Measurements from ENCODE around the gene PTPRJ. TPM values are rescaled to one million over a fixed set of nuclear protein-coding genes. Genes with fewer than 3 reads are reported as not detected.
A peak's percentile ranks its signal among the peaks of the same experiment; 100 is the strongest.
"Not testable (repeated sequence)": the region's sequence is repeated elsewhere in the genome, so short reads cannot be mapped to it uniquely, and the experiment has no call there.

The PTPRJ gene
- total RNA-seq, 1 donor from 2014 or later: 22.9 TPM

DNA sequence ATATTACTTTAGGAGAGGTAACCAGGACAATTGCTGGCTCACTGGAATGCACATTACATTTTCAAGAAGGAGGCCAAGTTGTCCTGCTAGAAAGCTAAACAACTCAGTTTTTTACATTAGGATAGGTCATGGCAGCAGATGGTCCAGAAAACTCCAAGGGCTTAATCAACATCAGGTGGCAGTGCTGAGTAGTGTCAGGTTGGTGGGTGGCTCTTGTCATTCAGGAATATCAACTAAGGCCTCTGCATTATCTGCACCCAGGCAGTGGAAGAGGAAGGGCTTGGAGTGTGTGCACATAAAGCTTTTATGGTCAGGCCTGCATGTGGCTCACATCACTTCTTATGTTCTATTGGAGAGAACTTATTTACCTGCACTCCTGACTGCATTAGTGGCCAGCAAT lies 204.1 kb downstream of the PTPRJ start:
- Histone ChIP-seq H3K9me3 (ENCODE audit: insufficient read depth, low read depth, low read length) (no peaks in the 10 kb centered on the region), H3K4me2 (ENCODE audit: low read length) (no peak overlapping the region), H4K20me1 (ENCODE audit: insufficient read depth, low read length) (no peaks in the 10 kb centered on the region), H3K36me3 (ENCODE audit: insufficient read depth, low read length) (no peaks in the 10 kb centered on the region), H3K9ac (ENCODE audit: low read length) (no peak overlapping the region), H3K27me3 (ENCODE audit: insufficient read depth, low read length) (no peaks in the 10 kb centered on the region), H3K4me1 (ENCODE audit: insufficient read depth, low read length) (no peaks in the 10 kb centered on the region), H3K4me3 (ENCODE audit: insufficient read depth, low read depth, low read length) (no peak overlapping the region), H2AFZ (ENCODE audit: low read depth, low read length) (no peak overlapping the region), H3K79me2 (ENCODE audit: insufficient read depth, low read length) (no peaks in the 10 kb centered on the region), H3K27ac (ENCODE audit: low read depth, low read length) (no peak overlapping the region)
- H3K27me3 Mint-ChIP-seq (ENCODE audit: low read depth, unreplicated experiment): peaks cover 2% of the 10 kb centered on the region
- no peak overlapping the region for H3K4me3 Mint-ChIP-seq (ENCODE audit: unreplicated experiment)
- no peak for FAIRE-seq
- peaks cover 3% of the 10 kb centered on the region for H3K9me3 Mint-ChIP-seq (ENCODE audit: unreplicated experiment)
- no peaks in the 10 kb centered on the region for H3K4me1 Mint-ChIP-seq (ENCODE audit: low read depth, unreplicated experiment)
- DNase-seq (ENCODE audit: low read depth): no peak
- TF ChIP-seq, protein P1, sequence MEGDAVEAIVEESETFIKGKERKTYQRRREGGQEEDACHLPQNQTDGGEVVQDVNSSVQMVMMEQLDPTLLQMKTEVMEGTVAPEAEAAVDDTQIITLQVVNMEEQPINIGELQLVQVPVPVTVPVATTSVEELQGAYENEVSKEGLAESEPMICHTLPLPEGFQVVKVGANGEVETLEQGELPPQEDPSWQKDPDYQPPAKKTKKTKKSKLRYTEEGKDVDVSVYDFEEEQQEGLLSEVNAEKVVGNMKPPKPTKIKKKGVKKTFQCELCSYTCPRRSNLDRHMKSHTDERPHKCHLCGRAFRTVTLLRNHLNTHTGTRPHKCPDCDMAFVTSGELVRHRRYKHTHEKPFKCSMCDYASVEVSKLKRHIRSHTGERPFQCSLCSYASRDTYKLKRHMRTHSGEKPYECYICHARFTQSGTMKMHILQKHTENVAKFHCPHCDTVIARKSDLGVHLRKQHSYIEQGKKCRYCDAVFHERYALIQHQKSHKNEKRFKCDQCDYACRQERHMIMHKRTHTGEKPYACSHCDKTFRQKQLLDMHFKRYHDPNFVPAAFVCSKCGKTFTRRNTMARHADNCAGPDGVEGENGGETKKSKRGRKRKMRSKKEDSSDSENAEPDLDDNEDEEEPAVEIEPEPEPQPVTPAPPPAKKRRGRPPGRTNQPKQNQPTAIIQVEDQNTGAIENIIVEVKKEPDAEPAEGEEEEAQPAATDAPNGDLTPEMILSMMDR (IDR thresholded peaks at IDR 0.05; ENCODE audit: insufficient read depth, low read depth, low read length): no peak
- TF ChIP-seq EZH2 (IDR thresholded peaks at IDR 0.05; ENCODE audit: insufficient read depth, low read length): no peak
- no peaks in the 10 kb centered on the region for H3K36me3 Mint-ChIP-seq (ENCODE audit: low read depth, unreplicated experiment)
- H3K27ac Mint-ChIP-seq (ENCODE audit: unreplicated experiment): no peak overlapping the region

DNA sequence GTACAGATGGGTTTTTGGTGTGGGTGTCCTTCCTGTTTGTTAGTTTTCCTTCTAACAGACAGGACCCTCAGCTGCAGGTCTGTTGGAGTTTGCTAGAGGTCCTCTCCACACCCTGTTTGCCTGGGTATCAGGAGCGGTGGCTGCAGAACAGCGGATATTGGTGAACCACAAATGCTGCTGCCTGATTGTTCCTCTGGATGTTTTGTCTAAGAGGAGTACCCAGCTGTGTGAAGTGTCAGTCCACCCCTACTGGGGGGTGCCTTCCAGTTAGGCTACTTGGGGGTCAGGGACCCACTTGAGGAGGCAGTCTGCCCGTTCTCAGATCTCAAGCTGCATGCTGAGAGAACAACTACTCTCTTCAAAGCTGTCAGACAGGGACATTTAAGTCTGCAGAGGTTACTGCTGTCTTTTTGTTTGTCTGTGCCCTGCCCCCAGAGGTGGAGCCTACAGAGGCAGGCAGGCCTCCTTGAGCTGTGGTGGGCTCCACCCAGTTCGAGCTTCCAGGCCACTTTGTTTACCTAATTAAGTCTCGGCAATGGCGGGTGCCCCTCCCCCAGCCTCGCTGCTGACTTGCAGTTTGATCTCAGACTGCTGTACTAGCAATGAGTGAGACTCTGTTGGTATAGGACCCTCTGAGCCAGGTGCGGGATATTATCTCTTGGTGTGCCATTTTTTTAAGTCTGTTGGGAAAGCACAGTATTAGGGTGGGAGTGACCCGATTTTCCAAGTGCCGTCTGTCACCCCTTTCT lies 210.7 kb downstream of the PTPRJ start:
- H3K4me3 ChIP-seq (ENCODE audit: insufficient read depth, low read depth, low read length); H3K36me3 ChIP-seq (ENCODE audit: insufficient read depth, low read length); H3K79me2 ChIP-seq (ENCODE audit: insufficient read depth, low read length); H3K27ac ChIP-seq (ENCODE audit: low read depth, low read length); H2AFZ ChIP-seq (ENCODE audit: low read depth, low read length); H3K27ac Mint-ChIP-seq (ENCODE audit: unreplicated experiment); H3K9me3 Mint-ChIP-seq (ENCODE audit: unreplicated experiment); H3K4me3 Mint-ChIP-seq (ENCODE audit: unreplicated experiment); H3K9me3 ChIP-seq (ENCODE audit: insufficient read depth, low read depth, low read length); FAIRE-seq; DNase-seq (ENCODE audit: low read depth); H3K9ac ChIP-seq (ENCODE audit: low read length); H4K20me1 ChIP-seq (ENCODE audit: insufficient read depth, low read length); H3K4me2 ChIP-seq (ENCODE audit: low read length); H3K27me3 ChIP-seq (ENCODE audit: insufficient read depth, low read length); H3K36me3 Mint-ChIP-seq (ENCODE audit: low read depth, unreplicated experiment); H3K4me1 ChIP-seq (ENCODE audit: insufficient read depth, low read length); H3K27me3 Mint-ChIP-seq (ENCODE audit: low read depth, unreplicated experiment); H3K4me1 Mint-ChIP-seq (ENCODE audit: low read depth, unreplicated experiment): not testable (repeated sequence)

DNA sequence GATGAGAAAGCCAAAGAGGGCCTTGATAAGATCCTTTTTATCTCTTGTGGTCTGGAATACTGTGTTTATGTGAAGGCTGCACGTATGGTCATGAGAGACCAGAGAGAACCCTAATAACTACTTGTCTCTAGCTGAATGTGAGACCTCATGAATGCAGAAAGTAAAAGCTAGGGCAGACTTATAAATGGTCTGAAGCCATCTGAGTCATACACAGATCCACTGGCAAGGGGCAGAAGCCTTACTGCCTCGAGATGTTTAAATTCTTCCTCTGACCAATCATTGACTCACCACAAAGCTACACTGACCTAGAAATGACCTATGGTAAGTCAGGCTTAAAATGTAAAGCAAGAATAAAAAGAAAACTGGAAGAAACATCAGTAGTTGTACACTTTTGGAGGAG lies 213.5 kb downstream of the PTPRJ start:
- Mint-ChIP-seq H3K4me1 (ENCODE audit: low read depth, unreplicated experiment) (no peaks in the 10 kb centered on the region), H3K9me3 (ENCODE audit: unreplicated experiment) (peaks cover 14% of the 10 kb centered on the region), H3K36me3 (ENCODE audit: low read depth, unreplicated experiment) (no peaks in the 10 kb centered on the region), H3K27me3 (ENCODE audit: low read depth, unreplicated experiment) (peaks cover 3% of the 10 kb centered on the region), H3K4me3 (ENCODE audit: unreplicated experiment) (no peak overlapping the region), H3K27ac (ENCODE audit: unreplicated experiment) (no peak overlapping the region)
- Histone ChIP-seq H4K20me1 (ENCODE audit: insufficient read depth, low read length) (no peaks in the 10 kb centered on the region), H3K4me2 (ENCODE audit: low read length) (no peak overlapping the region), H3K27ac (ENCODE audit: low read depth, low read length) (no peak overlapping the region), H3K4me1 (ENCODE audit: insufficient read depth, low read length) (no peaks in the 10 kb centered on the region), H3K4me3 (ENCODE audit: insufficient read depth, low read depth, low read length) (no peak overlapping the region), H3K9me3 (ENCODE audit: insufficient read depth, low read depth, low read length) (no peaks in the 10 kb centered on the region), H3K79me2 (ENCODE audit: insufficient read depth, low read length) (no peaks in the 10 kb centered on the region), H3K36me3 (ENCODE audit: insufficient read depth, low read length) (no peaks in the 10 kb centered on the region), H3K9ac (ENCODE audit: low read length) (no peak overlapping the region), H2AFZ (ENCODE audit: low read depth, low read length) (no peak overlapping the region), H3K27me3 (ENCODE audit: insufficient read depth, low read length) (no peaks in the 10 kb centered on the region)
- TF ChIP-seq EZH2 (IDR thresholded peaks at IDR 0.05; ENCODE audit: insufficient read depth, low read length): no peak
- TF ChIP-seq, protein P1 (IDR thresholded peaks at IDR 0.05; ENCODE audit: insufficient read depth, low read depth, low read length): no peak
- FAIRE-seq (peak; percentile 75), DNase-seq (ENCODE audit: low read depth) (peak; percentile 74)

All from astrocyte (in vitro differentiated cells and primary cell).